Liver (tissue), 9 donors: ENCODE data around the gene PTPRN2. TPM values are rescaled to one million over a fixed set of nuclear protein-coding genes. Genes with fewer than 3 reads are reported as not detected.

Source experiments
- DNase-seq: peaks from one replicate; pipeline ENCODE4 v3.0.0-alpha.2; 2017; ENCODE audit warnings: low spot score
- H3K27ac ChIP-seq, 2 donors: one replicate each; pipeline ENCODE4 v1.7.0; 2013; ENCODE audit warnings: inconsistent platforms in 2 of 2, low read length in 2 of 2, control low read depth in 1 of 2, low read depth in 1 of 2, mild to moderate bottlenecking in 1 of 2
- H3K27me3 ChIP-seq, 4 donors: one replicate each; pipeline versions ENCODE4 v1.6.1 to v1.7.0; 2013; ENCODE audit warnings: low read length in 3 of 4, inconsistent platforms in 1 of 4, mild to moderate bottlenecking in 1 of 4, moderate library complexity in 1 of 4; ENCODE audit not compliant: control insufficient read depth in 4 of 4, insufficient read depth in 4 of 4
- H3K36me3 ChIP-seq, 4 donors: one replicate each; pipeline versions ENCODE4 v1.6.1 to v1.7.0; 2013; ENCODE audit warnings: low read length in 3 of 4, mild to moderate bottlenecking in 3 of 4, low read depth in 1 of 4, moderate library complexity in 1 of 4; ENCODE audit not compliant: control insufficient read depth in 4 of 4, insufficient read depth in 3 of 4
- H3K4me1 ChIP-seq, 4 donors: one replicate each; pipeline versions ENCODE4 v1.6.1 to v1.7.0; 2013; ENCODE audit warnings: low read length in 3 of 4, mild to moderate bottlenecking in 3 of 4, moderate library complexity in 1 of 4; ENCODE audit not compliant: control insufficient read depth in 4 of 4, insufficient read depth in 4 of 4
- H3K4me3 ChIP-seq, 3 donors: one replicate each; pipeline versions ENCODE4 v1.6.1 to v1.7.0; 2013; ENCODE audit warnings: low read length in 3 of 3, control low read depth in 1 of 3, low read depth in 1 of 3, mild to moderate bottlenecking in 1 of 3
- H3K9ac ChIP-seq, 2 donors: one replicate each; pipeline ENCODE4 v1.7.0; 2013; ENCODE audit warnings: low read length in 2 of 2, mild to moderate bottlenecking in 2 of 2, moderate library complexity in 2 of 2, control low read depth in 1 of 2, low read depth in 1 of 2
- H3K9me3 ChIP-seq, 4 donors: one replicate each; pipeline versions ENCODE4 v1.6.1 to v1.7.0; 2013; ENCODE audit warnings: low read length in 3 of 4; ENCODE audit not compliant: control insufficient read depth in 4 of 4
- GABPA ChIP-seq, 2 donors: IDR thresholded peaks in 1 of 2; conservative IDR thresholded peaks in 1 of 2; 2 replicates each; pipeline ENCODE4 v1.6.1; 2016; ENCODE audit warnings: antibody characterized with exemption in 2 of 2, mild to moderate bottlenecking in 1 of 2, moderate library complexity in 1 of 2
- HNF4A ChIP-seq, 2 donors: conservative IDR thresholded peaks; 2 replicates each; pipeline ENCODE4 v1.6.1; 2016; ENCODE audit warnings: antibody characterized with exemption in 2 of 2, mild to moderate bottlenecking in 2 of 2
- MAX ChIP-seq: IDR thresholded peaks from 2 replicates; pipeline ENCODE4 v1.6.1; 2016; ENCODE audit warnings: antibody characterized with exemption
- NR2F2 ChIP-seq: IDR thresholded peaks from 2 replicates; pipeline ENCODE4 v1.6.1; 2016; ENCODE audit warnings: antibody characterized with exemption
- REST ChIP-seq: IDR thresholded peaks from 2 replicates; pipeline ENCODE4 v1.6.1; 2016; ENCODE audit warnings: antibody characterized with exemption, mild to moderate bottlenecking
- RXRA ChIP-seq, 2 donors: IDR thresholded peaks; 2 replicates each; pipeline ENCODE4 v1.6.1; 2017 to 2018; ENCODE audit warnings: antibody characterized with exemption in 2 of 2, mild to moderate bottlenecking in 1 of 2
- SP1 ChIP-seq: IDR thresholded peaks from 2 replicates; pipeline ENCODE4 v1.6.1; 2018; ENCODE audit warnings: antibody characterized with exemption, mild to moderate bottlenecking
- TAF1 ChIP-seq: conservative IDR thresholded peaks from 2 replicates; pipeline ENCODE4 v1.6.1; 2016; ENCODE audit warnings: antibody characterized with exemption, mild to moderate bottlenecking
- WGBS: extraction: QIAGEN DNeasy Blood & Tissue Kit; methylation state at CpG from one replicate; pipeline ENCODE4 v1.1.7; 2013; 5-methylcytosine and 5-hydroxymethylcytosine counted together
- polyA plus RNA-seq, 2 donors: library from polyadenylated mRNA; stranded (reverse) in 1 of 2; unstranded in 1 of 2; fragments of 200-250 nt in 1 of 2; fragments of >200 nt in 1 of 2; fragmentation: Nextera tagmentation in 1 of 2; extraction: Ambion mirVana in 1 of 2; gene quantifications; one replicate each; pipeline versions ENCODE4 v1.2.1 to v1.2.3, GENCODE V29; 2013 to 2015
- total RNA-seq, 2 donors: library from RNA; depleted of rRNA; stranded (reverse); fragments of >200 nt; gene quantifications; one replicate each; pipeline ENCODE4 v1.2.3, GENCODE V29; 2014
- TF ChIP-seq, protein P1 (sequence below): IDR thresholded peaks from 2 replicates; pipeline ENCODE4 v1.6.1; 2016; ENCODE audit warnings: antibody characterized with exemption
- TF ChIP-seq, protein P2 (sequence below): IDR thresholded peaks from 2 replicates; pipeline ENCODE4 v1.6.1; 2016; ENCODE audit warnings: antibody characterized with exemption
- donor health status: healthy.
- donor health status: healthy.
- donor health status: healthy.
- donor health status: healthy.
- donor health status: healthy.

The PTPRN2 gene
- total and polyA plus RNA-seq, 4 donors = 0.75 to 1.9 (median 1.1) TPM

- TF ChIP-seq RXRA (IDR thresholded peaks at IDR 0.05) (no peak), SP1 (no peak), GABPA (IDR thresholded peaks at IDR 0.05 in 1 of 2, conservative IDR thresholded peaks at IDR 0.05 in 1 of 2) (no peak), TAF1 (no peak)
These were observed 88.6 kb downstream of the PTPRN2 start (continued) for GRCh38 chr7:158499082-158499455.

GRCh38 chr7:158498443-158499081 lies 89.1 kb downstream of the PTPRN2 start:
- Histone ChIP-seq H3K4me1 (no peaks in the 10 kb centered on the region), H3K9me3 (no peaks in the 10 kb centered on the region), H3K36me3 (no peaks in the 10 kb centered on the region), H3K9ac (no peak overlapping the region), H3K27ac (no peak overlapping the region), H3K4me3 (no peak overlapping the region), H3K27me3 (no peaks in the 10 kb centered on the region)
- WGBS = 65% methylated on average over 11 of the region's 11 CpGs
- no peak for DNase-seq
- TF ChIP-seq, protein P1, sequence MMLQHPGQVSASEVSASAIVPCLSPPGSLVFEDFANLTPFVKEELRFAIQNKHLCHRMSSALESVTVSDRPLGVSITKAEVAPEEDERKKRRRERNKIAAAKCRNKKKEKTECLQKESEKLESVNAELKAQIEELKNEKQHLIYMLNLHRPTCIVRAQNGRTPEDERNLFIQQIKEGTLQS = no peak
- TF ChIP-seq HNF4A (conservative IDR thresholded peaks at IDR 0.05) = no peak
- TF ChIP-seq, protein P2, sequence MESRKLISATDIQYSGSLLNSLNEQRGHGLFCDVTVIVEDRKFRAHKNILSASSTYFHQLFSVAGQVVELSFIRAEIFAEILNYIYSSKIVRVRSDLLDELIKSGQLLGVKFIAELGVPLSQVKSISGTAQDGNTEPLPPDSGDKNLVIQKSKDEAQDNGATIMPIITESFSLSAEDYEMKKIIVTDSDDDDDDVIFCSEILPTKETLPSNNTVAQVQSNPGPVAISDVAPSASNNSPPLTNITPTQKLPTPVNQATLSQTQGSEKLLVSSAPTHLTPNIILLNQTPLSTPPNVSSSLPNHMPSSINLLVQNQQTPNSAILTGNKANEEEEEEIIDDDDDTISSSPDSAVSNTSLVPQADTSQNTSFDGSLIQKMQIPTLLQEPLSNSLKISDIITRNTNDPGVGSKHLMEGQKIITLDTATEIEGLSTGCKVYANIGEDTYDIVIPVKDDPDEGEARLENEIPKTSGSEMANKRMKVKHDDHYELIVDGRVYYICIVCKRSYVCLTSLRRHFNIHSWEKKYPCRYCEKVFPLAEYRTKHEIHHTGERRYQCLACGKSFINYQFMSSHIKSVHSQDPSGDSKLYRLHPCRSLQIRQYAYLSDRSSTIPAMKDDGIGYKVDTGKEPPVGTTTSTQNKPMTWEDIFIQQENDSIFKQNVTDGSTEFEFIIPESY = no peak
- TF ChIP-seq REST = no peak

GRCh38 chr7:158497627-158498026 lies 90.0 kb downstream of the PTPRN2 start:
- Histone ChIP-seq H3K9ac (no peak overlapping the region), H3K36me3 (no peaks in the 10 kb centered on the region), H3K4me1 (no peaks in the 10 kb centered on the region), H3K9me3 (no peaks in the 10 kb centered on the region), H3K27me3 (no peaks in the 10 kb centered on the region), H3K4me3 (no peak overlapping the region), H3K27ac (no peak overlapping the region)
- DNase-seq = no peak
- TF ChIP-seq SP1 = no peak
- TF ChIP-seq, protein P1 = no peak
- no peak for TF ChIP-seq TAF1
- TF ChIP-seq NR2F2 = no peak
- no peak for TF ChIP-seq MAX
- WGBS = 83% methylated on average over 9 of the region's 9 CpGs
